ENCODE results near the gene CYFIP2. TPM values are rescaled to one million over a fixed set of nuclear protein-coding genes. Genes with fewer than 3 reads are reported as not detected.

The CYFIP2 gene
- total and polyA plus RNA-seq, 2 of the 8 experiments (the other 6 are each of a cell fraction or from before 2014, with no cell fraction given), result 45.1 to 80.6 TPM

DNA sequence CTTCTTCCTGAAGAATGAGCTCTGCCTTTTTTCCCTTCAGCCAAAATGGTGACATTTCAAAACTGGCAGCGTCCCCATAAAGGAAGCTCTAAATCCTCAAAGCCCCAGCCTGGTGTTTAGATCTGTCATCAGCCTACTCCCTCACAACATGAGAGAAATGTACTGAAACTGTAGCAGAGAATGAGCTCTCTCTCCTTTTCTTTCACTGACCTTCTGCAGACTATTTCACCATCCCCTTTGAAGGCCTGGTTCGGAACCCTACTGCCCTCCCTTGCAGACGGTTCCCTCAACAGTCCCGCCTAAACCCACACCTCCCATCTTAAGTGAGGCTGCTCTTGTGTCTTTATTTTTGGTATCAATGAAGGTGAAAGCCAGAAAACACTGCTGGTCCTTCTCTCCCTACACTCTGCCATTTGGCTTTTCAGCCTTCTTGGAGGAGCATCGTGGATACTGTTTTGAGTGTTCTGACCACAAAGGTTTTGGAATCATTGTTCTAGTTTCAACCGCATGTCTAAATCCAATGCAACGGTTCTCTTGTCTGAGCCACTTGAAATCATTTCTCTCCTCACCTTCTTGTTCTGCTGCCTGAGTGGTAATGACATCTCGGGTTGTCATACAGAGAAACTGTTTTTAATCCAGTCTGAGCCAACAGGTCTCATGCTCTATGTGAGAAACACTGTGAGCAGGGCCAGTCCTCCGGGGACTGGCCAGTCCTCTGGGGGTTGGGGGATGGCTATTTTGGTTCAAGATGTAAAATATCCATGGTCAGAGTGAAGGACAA lies 46.2 kb upstream of the CYFIP2 start:
- H3K4me3 ChIP-seq (ENCODE audit: extremely low read depth in 1 of 4, insufficient read depth in 2 of 4, low read depth in 3 of 4, low read length in 4 of 4), result no peak overlapping the region
- no peak overlapping the region for H2BK5ac ChIP-seq (ENCODE audit: low read depth, low read length)
- no peak for FAIRE-seq
- H3K27me3 ChIP-seq (replicated peaks in 1 of 4; ENCODE audit: control insufficient read depth in 3 of 4, extremely low read depth in 1 of 4, insufficient read depth in 3 of 4, low read length in 3 of 4), result no peaks in the 10 kb centered on the region
- H2BK120ac ChIP-seq (replicated peaks; ENCODE audit: low read depth, low read length), result no peak overlapping the region
- H4K8ac ChIP-seq (ENCODE audit: extremely low read depth, insufficient read depth, low read length), result no peak overlapping the region; the same call in 1 of the 2 replicates
- H2BK20ac ChIP-seq (ENCODE audit: low read length), result no peak overlapping the region
- H4K5ac ChIP-seq (ENCODE audit: insufficient read length, low read depth, low read length), result no peak overlapping the region
- CTCF ChIA-PET (ENCODE audit: partially characterized antibody), result interaction anchor here (1.1 to 2.0 kb wide), 2 partner anchors 70 to 84 kb away, joined by 3 to 4 read pairs; no protein-coding TSS in a partner anchor
- H2AFZ ChIP-seq (ENCODE audit: low read length), result no peak overlapping the region
- WGBS, 2 experiments (ENCODE audit: extremely low coverage in 1 of 2, insufficient coverage in 1 of 2, insufficient read length in 1 of 2, insufficient replicate concordance in 2 of 2, low coverage in 1 of 2, low lambda C conversion rate in 2 of 2, missing lambda C conversion rate in 1 of 2), result 83% methylated on average over 9 of the region's 9 CpGs; no CpG with 5 or more reads in 1 of the 2 experiments
- no peak overlapping the region for H2BK15ac ChIP-seq (ENCODE audit: low read length)
- no peak for DNase-seq (ENCODE audit: low read depth in 1 of 2, low spot score in 2 of 2)
- H3K36me3 ChIP-seq (ENCODE audit: control insufficient read depth in 2 of 4, insufficient read depth in 4 of 4, low read length in 3 of 4), result no peaks in the 10 kb centered on the region
- POLR2A ChIA-PET (ENCODE audit: partially characterized antibody), result no interaction called here
- no peak overlapping the region for H3K27ac ChIP-seq (ENCODE audit: low read depth, low read length)
- no peak overlapping the region for H2BK12ac ChIP-seq (ENCODE audit: low read depth, low read length)
- no peak overlapping the region for H3K4ac ChIP-seq (replicated peaks; ENCODE audit: insufficient read length, low read depth, low read length)
- no peak overlapping the region for H4K91ac ChIP-seq (replicated peaks; ENCODE audit: insufficient read length, low read length)
- no peaks in the 10 kb centered on the region for H3K79me2 ChIP-seq (ENCODE audit: control insufficient read depth in 1 of 2, insufficient read depth in 2 of 2, low read length in 2 of 2)
- no peaks in the 10 kb centered on the region; the same call in 1 of the 2 replicates for H3K23me2 ChIP-seq (ENCODE audit: low read depth, low read length)
- no peaks in the 10 kb centered on the region for H3K4me1 ChIP-seq (replicated peaks in 1 of 4; ENCODE audit: control insufficient read depth in 3 of 4, insufficient read depth in 4 of 4, low read length in 3 of 4)
- H4K20me1 ChIP-seq (replicated peaks in 1 of 2; ENCODE audit: control insufficient read depth in 1 of 2, insufficient read depth in 2 of 2, low read length in 2 of 2), result no peaks in the 10 kb centered on the region
- H2AK5ac ChIP-seq (ENCODE audit: low read depth, low read length), result no peak overlapping the region
- H3K79me1 ChIP-seq (ENCODE audit: low read depth, low read length), result no peaks in the 10 kb centered on the region; the same call in 1 of the 2 replicates
- no peak overlapping the region for H3K4me2 ChIP-seq (ENCODE audit: insufficient read depth in 1 of 2, low read depth in 2 of 2, low read length in 2 of 2)
- no peaks in the 10 kb centered on the region for H3K9me3 ChIP-seq (ENCODE audit: insufficient read depth in 2 of 2, low read depth in 1 of 2, low read length in 1 of 2)
- no peak overlapping the region for H3K14ac ChIP-seq (ENCODE audit: insufficient read length)
- H3K56ac ChIP-seq (replicated peaks; ENCODE audit: insufficient read length, low read depth, low read length), result no peak overlapping the region
- no peak overlapping the region for H3K18ac ChIP-seq (ENCODE audit: extremely low read depth, low read length)
- no peak overlapping the region for H3K23ac ChIP-seq (ENCODE audit: insufficient read length)
- no peak overlapping the region for H3K9ac ChIP-seq (replicated peaks in 1 of 4; ENCODE audit: extremely low read depth in 1 of 4, low read depth in 3 of 4, low read length in 3 of 4)
- TF ChIP-seq BRCA1 (IDR thresholded peaks at IDR 0.05; ENCODE audit: low read depth, low read length) (no peak), RXRA (IDR thresholded peaks at IDR 0.05; ENCODE audit: insufficient read depth, low read depth, low read length) (no peak), FOSL1 (IDR thresholded peaks at IDR 0.05; ENCODE audit: insufficient read depth, low read depth, low read length) (no peak), BACH1 (IDR thresholded peaks at IDR 0.05; ENCODE audit: low read length) (no peak), EZH2 (IDR thresholded peaks at IDR 0.05; ENCODE audit: low read depth, low read length, severe bottlenecking) (no peak), CHD1 (IDR thresholded peaks at IDR 0.05; ENCODE audit: low read depth, low read length) (no peak), SUZ12 (IDR thresholded peaks at IDR 0.05; ENCODE audit: low read length) (no peak), CBX8 (IDR thresholded peaks at IDR 0.05; ENCODE audit: borderline replicate concordance, low read depth, low read length) (no peak), SIRT6 (IDR thresholded peaks at IDR 0.05; ENCODE audit: low read length) (no peak), ASH2L (IDR thresholded peaks at IDR 0.05; ENCODE audit: low read length) (no peak), RAD21 (IDR thresholded peaks at IDR 0.05 in 1 of 2, conservative IDR thresholded peaks at IDR 0.05 in 1 of 2; ENCODE audit: low read depth in 2 of 2, low read length in 2 of 2) (no peak), POLR2AphosphoS5 (IDR thresholded peaks at IDR 0.05; ENCODE audit: low read depth, low read length) (no peak), NANOG (IDR thresholded peaks at IDR 0.05; ENCODE audit: insufficient read depth, low read depth, low read length, poor library complexity, severe bottlenecking) (no peak)

Data from H1 (cell line).